ENCODE measurements around the gene THBS4.

Gene THBS4

DNA sequence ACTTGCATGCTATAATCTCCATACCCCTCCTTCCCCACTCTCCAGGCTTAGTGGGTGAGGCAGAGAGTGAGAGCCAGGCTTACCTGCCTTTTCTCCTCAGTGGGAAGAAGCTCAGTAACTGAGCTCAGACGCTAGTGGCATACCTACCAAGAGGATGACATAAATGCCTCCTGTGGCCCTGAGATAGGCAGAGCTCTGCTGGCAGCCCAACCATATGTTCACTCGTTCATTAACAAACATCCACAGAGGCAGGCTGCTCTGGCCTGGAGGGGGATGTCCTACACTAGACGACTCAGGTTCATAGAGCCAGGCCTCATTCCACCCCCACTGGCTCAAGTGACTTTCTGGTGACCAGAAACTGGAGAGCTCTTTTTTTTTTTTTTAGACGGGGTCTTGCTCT lies 81.3 kb downstream of the THBS4 start:
- DNase-seq (ENCODE audit: low read depth in 3 of 3): no peak

GRCh38 chr5:80117446-80117845 lies 82.3 kb downstream of the THBS4 start:
- DNase-seq (ENCODE audit: low read depth in 3 of 3): no peak

DNA sequence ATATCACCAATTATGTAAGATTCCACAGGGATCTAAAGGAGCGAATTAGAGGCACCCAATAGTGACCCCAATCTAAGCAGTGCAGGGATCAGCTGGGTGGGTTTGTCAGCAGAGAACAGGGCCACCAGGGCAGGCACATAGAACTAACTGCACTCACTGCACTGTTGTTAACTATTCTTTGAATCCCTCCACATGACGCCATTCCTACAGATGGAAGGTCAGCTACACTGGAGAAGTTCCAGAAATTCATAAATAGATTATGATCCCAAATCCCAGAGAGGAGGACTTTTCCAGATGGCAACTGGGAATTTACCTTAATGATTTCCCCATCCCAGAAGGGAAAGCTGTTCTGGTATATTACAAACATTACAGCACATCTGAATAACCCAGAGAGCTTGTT lies 84.2 kb downstream of the THBS4 start:
- no peak for DNase-seq (ENCODE audit: low read depth in 3 of 3)

DNA sequence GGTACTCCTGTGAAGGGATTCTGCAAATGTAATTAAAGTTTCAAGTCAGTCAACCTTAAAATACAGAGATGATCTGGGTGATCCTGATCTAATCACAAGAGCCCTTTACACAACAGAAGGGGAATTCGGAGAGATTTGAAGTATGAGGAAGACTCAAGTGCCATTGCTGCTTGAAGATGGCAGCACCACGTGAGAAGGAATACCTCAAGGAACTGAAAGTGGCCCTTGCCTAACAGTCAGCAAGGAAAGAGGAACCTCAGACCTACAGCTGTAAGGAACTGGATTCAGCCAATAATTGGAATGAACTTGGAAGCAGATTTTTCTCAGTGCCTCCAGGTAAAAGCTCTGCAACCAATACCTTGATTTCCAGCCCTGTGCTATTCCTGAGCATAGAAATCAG lies 87.4 kb downstream of the THBS4 start:
- DNase-seq (ENCODE audit: low read depth in 3 of 3): no peak

- no peak for DNase-seq (ENCODE audit: low read depth in 3 of 3)
These were observed 89.2 kb downstream of the THBS4 start for GRCh38 chr5:80124121-80124918.

- no peak for DNase-seq (ENCODE audit: low read depth in 3 of 3)
These were observed 90.1 kb downstream of the THBS4 start for GRCh38 chr5:80125022-80125961.

GRCh38 chr5:80125962-80126480 lies 90.9 kb downstream of the THBS4 start:
- no peak for DNase-seq (ENCODE audit: low read depth in 3 of 3)

DNA sequence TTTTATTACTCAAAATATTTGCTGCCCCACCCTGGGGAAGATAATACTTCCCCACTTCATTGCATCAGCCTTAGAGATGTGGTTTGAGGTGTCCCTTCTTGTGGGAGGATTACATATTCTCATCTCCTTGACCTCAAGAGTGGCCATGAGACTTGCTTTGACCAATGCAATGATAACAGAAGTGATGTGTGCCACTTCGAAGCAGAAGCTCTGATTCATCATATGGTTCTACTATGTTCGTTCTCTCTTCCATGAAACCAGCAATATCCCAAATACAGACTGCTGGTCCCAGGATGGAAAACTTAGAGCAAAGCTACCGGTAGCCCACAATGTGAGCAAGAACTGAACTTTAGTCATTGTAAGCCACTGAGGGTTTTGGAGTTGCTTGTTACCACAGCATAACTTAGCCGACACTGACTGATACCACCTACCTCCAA lies 92.0 kb downstream of the THBS4 start:
- DNase-seq (ENCODE audit: low read depth in 3 of 3): no peak

- DNase-seq (ENCODE audit: low read depth in 3 of 3): no peak
These were observed 93.0 kb downstream of the THBS4 start for GRCh38 chr5:80128141-80128540.

GRCh38 chr5:80129146-80129545 lies 94.0 kb downstream of the THBS4 start:
- no peak for DNase-seq (ENCODE audit: low read depth in 3 of 3)
